NCI-H345 treated with DMSO at 0.1 percent for 48 hours (cell line): ENCODE results near the gene CHD6.

ENCODE experiments used
- DNase-seq: peaks from one replicate; lab custom pipeline; 2025; ENCODE audit not compliant: unreplicated experiment; lab: John Stamatoyannopoulos, UW

Gene CHD6

DNA sequence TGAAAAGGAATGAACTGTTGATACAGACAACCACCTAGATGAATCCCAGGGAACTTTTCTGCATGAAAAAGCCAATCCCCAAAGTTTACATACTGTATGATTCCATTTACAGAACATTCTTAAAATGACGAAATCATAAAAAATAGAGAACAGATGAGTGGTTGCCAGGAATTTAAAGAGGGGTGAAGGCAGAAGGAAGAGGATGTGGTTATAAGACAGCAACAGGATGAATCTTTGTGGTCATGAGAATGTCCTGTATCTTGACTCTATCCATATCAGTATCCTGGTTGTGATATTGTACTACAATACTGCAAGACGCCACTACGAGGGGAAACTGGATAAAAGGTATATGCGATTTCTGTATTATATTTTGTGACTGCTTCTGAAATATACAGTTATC lies 181.5 kb downstream of the CHD6 start:
- no peak for DNase-seq

DNA sequence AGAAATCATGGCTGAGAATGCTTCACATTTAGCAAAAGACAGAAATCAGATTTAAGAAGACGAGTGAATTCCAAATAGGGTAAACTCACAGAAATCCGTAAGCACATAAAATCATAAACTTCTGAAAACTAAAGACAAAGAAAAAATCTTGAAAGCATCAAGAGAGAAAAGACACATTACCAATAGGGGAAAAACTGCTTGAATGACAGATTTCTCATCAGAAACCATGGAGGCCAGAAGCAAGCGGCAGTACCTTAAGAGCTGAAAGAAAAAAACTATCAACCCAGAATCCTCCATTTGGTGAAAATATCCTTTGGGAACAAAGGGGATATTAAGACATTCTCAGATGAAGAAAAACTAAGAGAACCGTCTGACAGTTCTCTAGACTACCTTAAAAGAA lies 185.0 kb downstream of the CHD6 start:
- no peak for DNase-seq

DNA sequence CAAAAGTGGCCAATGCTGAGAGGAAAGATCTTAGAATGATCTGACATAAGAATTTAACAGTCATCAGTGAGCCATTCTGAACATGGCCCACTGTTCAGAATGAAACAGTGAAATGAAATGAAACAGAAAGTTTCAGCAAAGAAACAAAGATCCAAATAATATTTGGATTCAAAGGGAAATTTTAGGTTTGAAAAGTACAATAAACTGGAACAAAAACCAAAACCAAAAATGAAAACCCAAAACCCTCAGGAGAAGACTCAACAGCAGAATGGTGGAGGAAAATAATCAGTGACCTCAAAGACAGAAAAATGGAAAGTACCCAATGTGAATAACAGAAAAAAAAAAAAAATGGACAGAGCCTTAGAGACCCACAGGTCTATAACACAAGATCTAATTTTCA lies 185.4 kb downstream of the CHD6 start:
- DNase-seq, result no peak

DNA sequence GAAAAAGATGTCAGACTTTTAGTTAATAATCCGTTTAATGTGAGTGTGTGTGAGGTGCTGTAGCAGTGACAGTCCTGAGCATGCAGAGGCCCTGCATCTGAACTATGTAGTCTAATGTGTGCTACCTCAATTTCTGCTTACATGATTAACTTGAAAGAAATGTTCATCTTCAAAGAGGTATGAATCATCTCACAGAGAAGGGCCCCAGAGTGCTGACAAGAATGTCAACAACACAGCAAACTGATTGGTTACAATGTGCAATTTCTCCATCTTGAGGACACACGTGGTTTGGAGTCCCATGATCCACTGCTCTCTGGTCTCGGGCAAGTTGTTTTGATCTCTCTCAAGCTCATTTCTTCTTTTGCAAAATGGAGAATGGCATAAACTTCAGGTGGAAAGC lies 189.9 kb downstream of the CHD6 start:
- no peak for DNase-seq

DNA sequence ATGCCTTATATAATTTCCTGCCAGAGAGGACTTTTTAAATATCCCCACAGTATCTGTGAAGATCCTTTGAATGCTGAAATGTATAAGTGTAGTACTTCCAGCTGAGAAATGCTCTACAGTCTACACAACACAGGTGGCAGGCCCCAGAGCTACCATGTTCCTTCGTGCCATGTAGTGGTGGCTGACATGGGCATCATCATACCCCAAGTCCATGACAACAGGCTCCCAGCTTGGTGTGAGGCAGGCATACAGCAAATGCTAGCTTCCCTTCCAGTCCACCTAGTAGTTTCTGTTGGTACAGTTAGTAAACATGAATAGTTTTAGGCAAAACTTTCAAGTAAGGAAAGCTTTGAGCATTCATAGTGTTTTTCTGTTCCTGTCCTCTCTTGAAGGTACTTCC lies 190.3 kb downstream of the CHD6 start:
- no peak for DNase-seq

DNA sequence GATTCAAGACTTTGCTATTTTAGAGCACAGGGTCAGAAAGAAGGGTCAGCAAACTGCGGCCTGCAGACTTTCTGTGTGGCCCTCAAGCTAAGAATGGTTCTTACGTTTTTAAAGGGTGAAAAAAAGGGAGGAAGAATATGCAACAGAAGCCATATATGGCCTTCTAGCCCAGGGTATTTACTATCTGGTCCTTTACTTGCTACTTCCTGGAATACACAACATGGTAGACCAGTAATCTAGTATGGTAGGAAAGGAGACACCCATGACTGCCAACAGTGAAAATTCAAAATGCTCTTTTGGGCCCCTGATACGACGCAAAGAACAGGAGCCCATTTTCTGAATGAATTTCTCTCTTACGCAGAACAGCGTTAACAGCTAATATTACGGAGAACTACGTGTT lies 191.2 kb downstream of the CHD6 start:
- DNase-seq, result no peak

DNA sequence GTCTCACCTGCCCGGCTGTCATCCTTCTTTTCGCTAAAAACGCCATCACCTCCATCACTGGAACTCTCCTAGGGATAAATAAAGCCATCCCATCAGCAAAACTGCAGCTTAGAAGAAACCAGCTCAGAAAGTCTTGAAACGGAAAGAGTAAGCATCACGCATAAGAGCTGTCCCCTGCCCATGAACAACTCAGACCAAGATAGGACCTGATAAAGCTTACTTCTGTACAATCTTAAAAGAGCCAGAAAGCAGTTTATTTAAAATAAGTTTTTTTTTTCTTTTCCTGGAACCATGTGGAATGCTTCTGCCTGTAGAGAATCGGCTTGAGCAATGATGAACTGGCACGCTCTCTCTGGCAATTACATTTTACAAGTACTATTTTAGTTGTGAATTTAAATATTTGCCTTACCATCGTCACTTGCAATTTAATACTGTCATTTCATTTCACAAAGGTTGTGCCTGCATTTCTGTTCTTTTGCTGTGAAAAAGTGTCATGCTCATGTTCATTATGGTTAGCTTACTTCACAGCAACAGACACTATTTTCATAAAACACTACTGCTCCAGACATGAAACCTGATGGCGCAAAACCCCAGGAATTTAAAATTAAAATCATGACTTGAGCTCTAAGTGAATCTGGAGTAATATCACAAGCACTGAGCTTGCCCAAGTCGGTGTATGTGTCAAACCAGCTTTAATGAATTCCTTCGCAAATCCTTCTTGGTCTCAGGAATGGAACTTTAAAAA lies 191.9 kb downstream of the CHD6 start:
- no peak for DNase-seq

DNA sequence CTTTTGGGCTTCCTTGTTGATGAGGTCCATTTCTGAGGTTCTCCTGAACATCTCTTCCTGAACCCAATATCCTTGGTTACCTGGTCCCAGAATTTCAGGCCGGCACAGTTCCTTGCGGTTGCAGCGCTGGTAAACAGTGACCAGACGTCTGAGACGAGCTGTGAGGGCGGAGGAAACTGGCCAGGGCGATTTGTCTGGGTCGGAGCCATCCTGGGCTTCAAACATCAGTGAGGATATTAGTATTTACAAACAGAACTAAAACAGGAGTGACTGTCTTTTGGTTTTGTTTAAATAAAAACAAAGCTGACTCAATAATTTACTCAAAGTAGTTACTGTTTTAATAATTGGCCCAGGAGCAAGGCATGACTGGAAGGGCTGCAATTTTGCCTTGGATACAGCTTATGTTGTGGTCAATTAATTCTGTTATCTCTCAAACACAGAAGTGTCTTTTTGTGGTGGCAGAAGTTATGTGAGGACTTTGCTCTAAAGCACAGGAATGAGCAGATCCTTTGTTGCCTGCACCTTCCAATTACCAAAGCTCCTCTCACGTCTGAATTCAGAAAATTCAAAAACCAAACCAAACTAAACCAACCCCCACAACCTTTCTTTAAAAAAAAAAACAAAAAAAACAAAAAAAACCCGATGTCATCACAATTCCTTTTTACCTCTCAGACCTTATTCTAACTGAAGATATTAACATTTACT lies 192.8 kb downstream of the CHD6 start:
- no peak for DNase-seq

DNA sequence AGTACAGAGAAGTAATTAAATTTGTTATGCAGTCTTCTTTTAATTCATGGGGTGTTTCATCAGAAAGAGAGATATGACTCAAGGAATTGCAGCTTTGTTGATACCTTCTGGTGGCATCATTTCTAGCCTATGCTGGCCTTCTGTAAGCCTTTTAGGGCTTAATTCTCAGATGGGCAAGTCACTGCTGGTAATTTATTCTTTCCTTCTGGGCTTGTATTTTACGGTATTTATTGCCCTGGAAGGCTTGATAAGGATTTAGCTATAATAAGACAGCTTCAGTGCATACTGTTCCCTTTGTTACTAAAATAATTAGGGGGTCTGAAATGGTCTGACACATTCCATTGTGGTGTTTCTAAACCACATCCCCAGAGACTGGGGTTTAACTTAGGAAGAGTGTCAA lies 193.6 kb downstream of the CHD6 start:
- no peak for DNase-seq

DNA sequence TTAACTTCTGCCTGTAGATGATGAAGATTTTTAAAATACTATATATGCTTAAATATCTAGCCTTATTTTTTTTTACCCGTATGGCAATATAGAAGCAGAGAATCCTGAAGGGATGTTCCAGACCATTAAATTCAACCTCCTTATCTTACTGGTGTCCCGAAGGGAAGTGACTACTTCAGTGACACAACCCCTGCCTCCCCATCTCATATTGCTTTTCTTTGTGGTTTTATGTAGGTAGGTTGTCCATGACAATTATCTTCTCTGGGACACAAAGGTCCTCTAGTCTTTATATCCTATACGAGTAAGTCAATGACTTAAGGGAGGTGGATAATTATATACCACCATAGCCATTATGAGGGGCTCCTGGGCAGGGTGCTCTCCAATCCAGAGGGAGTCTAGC lies 194.2 kb downstream of the CHD6 start:
- no peak for DNase-seq

DNA sequence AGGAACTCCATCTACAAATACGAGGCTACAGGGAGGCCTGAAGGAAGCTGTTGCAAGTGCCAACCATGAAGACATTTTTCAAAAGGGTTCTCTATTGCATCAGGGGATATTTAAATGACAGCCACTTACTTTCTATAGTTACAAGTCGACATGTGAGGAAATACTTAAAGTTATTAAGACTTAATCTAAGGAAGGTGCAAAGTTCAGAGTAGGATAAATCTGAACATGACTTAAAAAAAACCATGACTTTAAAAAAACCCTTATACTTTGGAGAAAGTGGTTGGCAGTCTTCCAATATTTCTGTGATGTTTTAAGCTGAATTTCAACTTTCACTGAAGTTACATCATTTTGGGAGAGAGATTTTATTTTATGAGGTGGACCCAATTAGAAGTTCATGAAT lies 195.2 kb downstream of the CHD6 start:
- DNase-seq, result no peak

DNA sequence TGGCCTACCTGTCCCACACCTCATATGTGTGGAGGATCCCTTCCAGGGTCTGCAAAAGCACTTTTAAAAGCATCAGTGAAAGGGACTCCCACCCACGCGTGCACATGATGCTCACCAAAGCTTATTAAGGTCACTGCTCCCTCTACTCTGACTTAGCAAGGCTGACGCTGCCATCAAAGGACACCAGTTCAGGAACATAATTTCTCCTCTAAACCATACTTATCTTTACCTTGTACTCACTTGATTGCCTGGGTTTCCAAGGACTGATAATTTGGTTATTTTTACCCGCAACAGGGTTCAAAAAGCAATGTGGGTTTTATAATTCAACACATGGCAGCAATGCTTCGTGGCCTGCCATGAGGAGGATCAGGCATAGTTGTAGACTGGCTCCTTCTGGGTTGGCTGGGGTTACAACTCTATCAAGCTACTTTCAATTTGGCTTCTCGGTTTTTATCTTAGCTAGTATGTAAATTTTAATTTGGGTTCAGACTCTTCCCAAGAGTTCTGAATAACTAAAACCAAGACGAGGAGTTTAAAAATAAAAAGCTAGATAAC lies 199.4 kb downstream of the CHD6 start:
- no peak for DNase-seq

DNA sequence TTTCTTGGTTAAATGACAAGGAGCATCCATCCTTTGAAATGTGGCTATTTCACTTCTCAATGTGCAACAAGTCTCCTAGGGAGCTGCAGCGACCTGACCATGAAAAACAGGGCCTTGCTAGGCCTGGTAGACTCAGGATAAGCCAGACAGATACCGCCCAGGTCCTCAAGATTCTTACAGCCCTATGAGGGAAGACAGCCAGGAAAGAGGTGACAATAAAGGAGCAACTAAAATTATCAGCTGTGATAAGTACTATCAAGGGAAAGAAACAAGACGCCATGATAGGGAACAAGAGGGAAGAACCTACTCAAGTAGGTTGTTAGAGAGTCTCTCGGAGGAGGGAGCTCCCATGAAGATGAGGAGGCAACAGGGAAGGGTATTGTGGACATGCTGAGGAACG lies 200.1 kb downstream of the CHD6 start:
- no peak for DNase-seq

DNA sequence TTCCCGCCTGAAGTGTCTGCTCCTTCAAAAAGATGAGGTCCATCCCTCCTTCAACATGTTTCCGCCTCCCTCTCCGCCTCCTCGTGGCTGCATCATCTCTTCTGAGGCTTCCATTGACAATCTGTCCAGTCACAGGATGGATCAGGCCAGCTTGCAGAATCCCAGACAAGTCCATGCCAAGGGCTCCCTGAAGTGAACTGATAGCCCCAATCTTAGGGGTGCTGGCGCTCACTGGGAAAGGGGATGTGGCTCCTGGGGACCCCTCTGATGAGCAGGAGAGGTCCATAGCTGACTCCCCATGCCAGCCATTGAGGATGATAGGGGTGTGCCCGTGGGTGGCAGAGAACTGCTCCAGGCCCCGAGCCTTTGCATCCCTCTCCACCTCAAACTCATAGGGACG lies 203.0 kb downstream of the CHD6 start:
- no peak for DNase-seq

DNA sequence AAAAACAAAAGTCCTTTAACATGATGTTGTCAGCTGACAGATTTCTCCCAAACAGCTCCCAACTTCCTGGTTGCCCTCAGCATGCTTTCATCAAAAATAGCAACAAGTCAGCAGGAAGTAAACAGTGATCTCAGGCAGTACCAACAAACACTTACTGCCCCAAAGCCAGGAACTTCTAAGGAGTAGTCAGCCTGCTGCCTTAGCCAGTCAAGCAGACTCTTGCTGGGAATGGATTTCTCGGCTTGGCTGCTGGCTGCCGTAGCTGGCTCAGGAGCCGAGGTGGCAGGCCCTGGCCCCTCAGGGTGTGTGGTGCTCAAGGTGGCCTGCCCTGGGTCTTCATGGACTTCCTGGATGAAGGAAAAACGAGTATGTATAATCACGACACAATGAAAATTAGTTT lies 205.0 kb downstream of the CHD6 start:
- DNase-seq, result no peak

DNA sequence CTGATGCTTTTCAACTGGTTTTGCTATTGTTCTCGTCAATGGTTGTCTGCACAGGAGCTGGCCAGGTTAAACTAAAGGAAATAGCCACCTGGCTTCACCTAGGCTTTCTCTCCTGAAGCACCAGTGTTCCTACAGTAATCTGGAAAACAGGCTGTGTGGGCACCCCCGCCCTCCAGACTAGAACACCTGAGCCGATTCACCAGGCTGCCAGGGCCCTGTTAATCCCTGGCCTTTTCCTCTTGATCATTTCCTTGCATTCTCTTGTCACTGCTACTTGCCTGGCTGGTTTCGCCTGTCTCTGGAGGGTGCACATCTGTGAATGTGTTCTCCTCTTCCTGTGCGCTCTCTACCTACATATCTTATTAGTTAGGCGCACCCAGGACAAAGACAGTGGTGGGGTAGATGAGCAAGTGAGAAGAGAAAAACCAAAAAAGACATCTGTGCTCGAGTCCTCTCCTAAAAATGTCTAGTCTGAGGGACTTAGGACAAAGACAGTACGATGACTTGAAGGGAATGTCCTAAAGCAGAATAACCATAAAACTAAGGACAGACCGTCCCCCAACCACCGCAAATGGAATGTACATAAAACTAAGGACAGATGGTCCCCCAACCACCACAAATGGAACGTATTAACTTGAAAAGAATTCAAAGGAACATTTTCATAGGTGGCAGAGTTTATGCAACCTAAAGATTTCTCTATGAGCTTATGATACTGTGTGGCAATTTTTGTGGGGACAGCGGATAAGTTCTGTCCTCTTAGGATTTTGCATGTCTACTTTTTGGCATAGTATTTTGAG lies 205.7 kb downstream of the CHD6 start:
- DNase-seq, result no peak

DNA sequence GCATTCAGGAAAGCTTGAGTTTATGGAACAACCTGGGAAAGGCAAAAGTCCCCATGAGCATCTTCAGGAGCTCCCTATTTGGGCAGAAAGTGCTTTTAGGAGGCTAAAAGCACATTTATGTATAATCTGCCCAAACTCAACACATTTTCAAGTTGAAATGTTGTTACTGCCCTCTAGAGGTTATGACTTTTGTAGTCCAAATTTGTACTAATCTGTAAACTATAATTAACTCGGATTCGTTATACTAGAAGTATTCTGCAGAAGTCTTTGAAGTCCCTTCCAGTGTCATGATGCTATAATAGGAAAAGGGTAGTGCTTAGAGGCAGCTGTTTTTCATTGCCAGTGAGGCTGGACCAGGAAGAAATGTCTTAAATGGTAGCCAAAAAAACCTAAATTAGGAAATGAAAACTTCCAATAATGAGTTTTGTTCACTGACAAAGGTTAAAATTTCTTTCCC lies 206.8 kb downstream of the CHD6 start:
- no peak for DNase-seq

DNA sequence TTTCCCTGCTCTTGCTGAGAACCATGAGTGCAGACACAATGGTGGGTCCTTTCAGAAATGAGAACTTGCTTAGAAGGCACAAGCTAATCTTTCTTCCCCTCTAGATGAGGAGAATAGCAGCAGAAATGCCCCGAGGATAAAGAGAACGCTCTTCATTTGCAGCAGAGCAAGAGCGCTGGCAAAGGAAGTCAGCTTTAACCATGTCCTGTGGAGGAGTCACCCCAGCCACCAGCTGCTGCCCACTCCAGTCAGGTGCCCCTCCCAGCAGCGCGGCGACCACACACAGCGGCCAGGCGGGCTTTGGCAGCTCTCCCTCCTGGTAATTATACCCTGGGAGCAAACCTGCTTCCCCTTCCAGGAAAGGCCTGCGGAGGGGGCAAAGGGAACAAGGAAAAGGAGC lies 209.2 kb downstream of the CHD6 start:
- no peak for DNase-seq

DNA sequence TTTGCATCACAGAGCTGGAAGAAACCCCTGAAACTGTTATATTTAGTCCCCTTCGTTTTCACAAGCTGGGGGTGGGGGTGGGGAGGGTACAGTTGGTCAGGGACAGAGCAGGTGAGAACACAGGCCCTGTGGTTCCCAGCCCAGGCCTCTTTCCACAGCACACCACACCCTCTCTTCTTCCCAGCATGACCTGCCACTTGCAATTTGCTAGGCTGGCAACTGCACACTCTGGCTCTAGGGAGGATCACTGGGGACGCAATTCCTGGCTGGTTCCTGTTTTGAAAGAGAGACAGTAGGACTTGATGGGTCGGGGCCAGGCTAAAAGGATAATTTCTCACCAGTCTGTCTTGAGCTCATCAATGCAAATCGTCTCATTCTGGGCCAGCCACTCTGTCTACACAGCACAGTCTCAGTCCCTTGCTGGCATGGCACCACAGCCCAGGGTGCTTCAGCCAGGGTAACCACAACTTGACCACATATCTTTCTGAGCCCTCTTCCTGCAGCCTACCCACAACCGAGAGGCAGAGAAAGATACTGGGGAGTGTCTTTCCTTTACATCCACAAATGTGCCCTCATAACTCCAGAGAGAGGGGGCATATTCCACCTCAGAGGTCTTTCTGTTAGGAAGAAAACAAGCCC lies 209.9 kb downstream of the CHD6 start:
- DNase-seq, result no peak

DNA sequence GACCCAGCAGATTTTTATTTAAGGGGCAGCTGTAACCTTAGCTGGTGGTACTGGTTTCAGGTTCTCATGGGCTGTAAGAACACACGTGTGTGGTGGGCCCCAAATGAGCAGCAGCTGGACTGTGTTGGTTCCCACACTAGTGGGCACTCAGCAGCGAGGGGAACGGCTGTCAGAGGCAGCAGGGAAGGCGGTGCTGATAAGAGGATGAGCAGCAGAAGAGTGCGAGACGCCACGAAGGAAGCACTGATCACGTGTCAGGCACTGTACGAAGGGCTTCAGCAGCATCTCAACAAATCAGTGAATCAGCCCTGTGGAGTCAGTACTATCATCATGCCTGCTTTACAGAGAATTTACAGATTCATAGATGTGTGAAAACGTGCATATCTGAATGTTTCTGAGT lies 210.6 kb downstream of the CHD6 start:
- DNase-seq, result no peak

DNA sequence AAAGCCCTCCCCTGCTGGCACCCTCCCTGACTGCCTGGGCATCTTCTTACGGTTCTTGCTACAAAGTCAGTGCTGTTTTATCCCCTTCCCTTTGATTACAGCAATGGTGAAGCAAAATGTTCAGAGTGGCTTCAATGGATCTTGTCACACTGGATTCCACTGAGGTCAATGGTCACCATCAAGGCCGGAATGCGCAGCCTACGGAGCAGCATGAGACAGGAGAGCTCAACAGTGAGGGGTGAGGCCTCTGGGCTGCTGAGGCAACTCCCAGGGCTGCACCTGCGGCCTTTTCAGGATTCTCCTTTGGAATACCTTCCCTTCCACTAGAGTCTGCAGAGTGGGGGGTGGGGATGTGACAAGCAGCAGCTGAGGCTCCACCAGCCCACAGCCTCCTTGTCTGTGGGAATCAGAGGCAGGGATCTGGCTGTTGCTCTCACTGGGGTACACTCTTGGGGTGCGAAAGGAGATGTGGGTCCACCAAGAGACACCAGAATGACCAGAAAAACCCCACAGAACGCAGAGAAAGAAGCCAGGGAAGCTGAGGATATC lies 211.2 kb downstream of the CHD6 start:
- no peak for DNase-seq
